Measurements from ENCODE around the gene VAMP5.

Gene VAMP5

DNA sequence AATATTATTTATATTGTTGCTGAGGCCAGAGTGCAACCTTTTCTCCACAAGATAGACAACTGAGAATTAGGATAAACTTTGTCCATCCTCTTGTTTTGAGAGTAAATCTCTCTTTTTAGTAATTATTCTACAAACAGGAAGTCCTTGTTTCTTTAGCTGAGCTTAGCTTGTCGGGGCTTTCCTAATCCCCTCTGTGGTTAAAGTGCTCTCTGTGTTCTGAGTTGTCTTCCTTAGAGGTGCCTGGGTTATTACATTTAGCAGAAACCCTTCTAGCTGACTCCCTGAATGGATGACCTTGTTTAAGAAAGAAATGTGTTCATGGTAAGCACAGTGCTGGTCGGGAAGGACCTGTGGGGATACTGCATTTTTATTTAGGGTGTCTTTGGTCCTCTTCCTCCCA is 44.4 kb downstream of the VAMP5 start:
- no peak overlapping the region for H3K4me3 ChIP-seq (ENCODE audit: low read depth, low read length)
- no peak for DNase-seq (ENCODE audit: low read depth, low spot score)
- TF ChIP-seq, protein P1, sequence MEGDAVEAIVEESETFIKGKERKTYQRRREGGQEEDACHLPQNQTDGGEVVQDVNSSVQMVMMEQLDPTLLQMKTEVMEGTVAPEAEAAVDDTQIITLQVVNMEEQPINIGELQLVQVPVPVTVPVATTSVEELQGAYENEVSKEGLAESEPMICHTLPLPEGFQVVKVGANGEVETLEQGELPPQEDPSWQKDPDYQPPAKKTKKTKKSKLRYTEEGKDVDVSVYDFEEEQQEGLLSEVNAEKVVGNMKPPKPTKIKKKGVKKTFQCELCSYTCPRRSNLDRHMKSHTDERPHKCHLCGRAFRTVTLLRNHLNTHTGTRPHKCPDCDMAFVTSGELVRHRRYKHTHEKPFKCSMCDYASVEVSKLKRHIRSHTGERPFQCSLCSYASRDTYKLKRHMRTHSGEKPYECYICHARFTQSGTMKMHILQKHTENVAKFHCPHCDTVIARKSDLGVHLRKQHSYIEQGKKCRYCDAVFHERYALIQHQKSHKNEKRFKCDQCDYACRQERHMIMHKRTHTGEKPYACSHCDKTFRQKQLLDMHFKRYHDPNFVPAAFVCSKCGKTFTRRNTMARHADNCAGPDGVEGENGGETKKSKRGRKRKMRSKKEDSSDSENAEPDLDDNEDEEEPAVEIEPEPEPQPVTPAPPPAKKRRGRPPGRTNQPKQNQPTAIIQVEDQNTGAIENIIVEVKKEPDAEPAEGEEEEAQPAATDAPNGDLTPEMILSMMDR (IDR thresholded peaks at IDR 0.05; ENCODE audit: insufficient read depth, low read length, missing control alignments) = no peak
- POLR2A ChIA-PET = no interaction called here
- CTCF ChIA-PET = interaction anchor here (1.0 to 35.3 kb wide), 5 partner anchors 8 to 185 kb away, joined by 3 to 915 read pairs (median 4); no protein-coding TSS in a partner anchor

DNA sequence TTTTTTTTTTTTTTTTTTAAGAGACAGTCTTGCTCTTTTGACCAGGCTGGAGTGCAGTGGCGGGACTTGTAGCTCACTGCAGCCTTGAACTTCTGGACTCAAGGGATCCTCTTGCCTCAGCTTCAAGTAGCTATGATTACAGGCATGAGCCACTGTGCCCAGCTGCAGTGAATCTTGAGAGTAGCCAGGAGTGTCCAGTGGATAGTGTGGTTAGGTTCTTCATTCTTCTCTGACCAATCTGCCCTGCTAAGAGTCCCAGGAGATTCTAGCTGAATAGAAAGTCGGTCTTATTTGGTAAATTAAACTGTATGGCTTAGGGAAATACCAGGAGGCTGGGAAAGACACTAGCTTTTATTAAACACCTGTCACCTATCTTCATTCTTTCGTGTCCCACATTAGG is 47.1 kb downstream of the VAMP5 start:
- H3K4me3 ChIP-seq (ENCODE audit: low read depth, low read length) = no peak overlapping the region
- ChIA-PET POLR2A (interaction anchor here (0.9 to 1.5 kb wide), 2 partner anchors 15 to 92 kb away, joined by 3 to 4 read pairs; partner anchors contain the start of genes MAT2A and USP39), CTCF (interaction anchor here (1.3 to 35.3 kb wide), 7 partner anchors 9 to 181 kb away, joined by 3 to 915 read pairs (median 6); no protein-coding TSS in a partner anchor)
- TF ChIP-seq, protein P1 (IDR thresholded peaks at IDR 0.05; ENCODE audit: insufficient read depth, low read length, missing control alignments) = no peak
- DNase-seq (ENCODE audit: low read depth, low spot score) = no peak

DNA sequence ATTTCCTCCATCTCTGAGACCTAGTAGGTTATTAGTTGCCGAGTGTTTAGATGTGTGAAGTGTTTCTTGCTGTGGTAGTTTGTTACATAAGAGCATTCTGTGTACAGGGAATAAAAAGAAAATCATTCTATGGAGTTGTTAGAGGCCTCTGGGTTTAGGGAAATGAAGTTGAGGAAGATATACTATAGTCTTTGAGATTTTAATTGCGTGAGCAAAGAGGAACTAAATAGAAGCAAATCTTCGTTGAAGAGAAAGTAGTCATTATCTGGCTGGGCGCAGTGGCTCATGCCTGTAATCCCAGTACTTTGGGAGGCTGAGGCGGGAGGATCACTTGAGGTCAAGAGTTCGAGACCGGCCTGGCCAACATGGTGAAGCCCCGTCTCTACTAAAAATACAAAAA is 50.8 kb downstream of the VAMP5 start:
- POLR2A ChIA-PET = interaction anchor here (1.0 kb wide), 1 partner anchor 96 kb away, joined by 3 read pairs; no protein-coding TSS in a partner anchor
- H3K4me3 ChIP-seq (ENCODE audit: low read depth, low read length) = no peak overlapping the region
- CTCF ChIA-PET = interaction anchor here (1.0 to 35.3 kb wide), 12 partner anchors 8 to 444 kb away, joined by 3 to 915 read pairs (median 39); no protein-coding TSS in a partner anchor
- DNase-seq (ENCODE audit: low read depth, low spot score) = no peak
- TF ChIP-seq, protein P1 (IDR thresholded peaks at IDR 0.05; ENCODE audit: insufficient read depth, low read length, missing control alignments) = no peak

DNA sequence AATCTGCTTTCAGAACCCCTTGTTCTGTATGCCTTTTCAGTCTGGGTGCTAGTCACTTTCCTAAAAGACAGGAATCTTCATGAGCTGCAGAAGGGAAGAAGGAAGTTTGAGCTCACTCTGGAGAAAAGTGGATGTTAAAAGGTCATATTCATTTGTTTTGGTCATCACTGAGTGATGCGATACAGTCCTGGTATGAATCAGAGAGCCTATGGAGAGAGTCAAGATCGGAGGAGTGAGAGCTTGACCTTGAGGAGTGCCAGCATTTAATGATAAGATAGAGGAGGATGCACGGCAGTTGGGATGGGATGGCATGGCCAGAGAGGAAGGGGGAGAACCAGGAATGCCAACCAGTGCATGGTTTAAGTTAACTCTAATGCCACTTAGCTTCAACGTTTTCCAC is 51.4 kb downstream of the VAMP5 start:
- H3K4me3 ChIP-seq (ENCODE audit: low read depth, low read length) = no peak overlapping the region
- ChIA-PET POLR2A (interaction anchor here (1.0 kb wide), 1 partner anchor 97 kb away, joined by 3 read pairs; no protein-coding TSS in a partner anchor), CTCF (interaction anchor here (0.6 to 35.3 kb wide), 17 partner anchors 9 to 444 kb away, joined by 3 to 915 read pairs (median 19); no protein-coding TSS in a partner anchor)
- TF ChIP-seq, protein P1 (IDR thresholded peaks at IDR 0.05; ENCODE audit: insufficient read depth, low read length, missing control alignments) = no peak
- no peak for DNase-seq (ENCODE audit: low read depth, low spot score)

DNA sequence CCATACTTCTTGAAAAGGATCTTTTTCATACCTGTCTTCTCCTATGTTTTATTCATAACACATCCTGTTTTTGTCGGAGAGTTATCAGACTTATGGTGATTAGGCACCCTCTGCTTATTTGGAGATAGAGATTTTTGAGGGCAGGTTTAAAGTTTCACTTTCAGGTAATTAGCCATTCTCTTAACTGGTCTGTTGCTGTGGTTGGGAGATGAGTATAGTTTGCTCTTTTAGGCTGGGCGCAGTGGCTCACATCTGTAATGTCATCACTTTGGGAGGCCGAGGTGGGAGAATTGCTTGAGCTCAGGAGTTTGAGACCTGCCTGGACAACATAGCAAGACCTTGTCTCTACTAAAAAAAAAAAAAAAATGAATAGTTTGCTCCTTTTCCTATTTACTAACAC is 58.5 kb downstream of the VAMP5 start:
- no peak for DNase-seq (ENCODE audit: low read depth, low spot score)
- H3K4me3 ChIP-seq (ENCODE audit: low read depth, low read length) = no peak overlapping the region
- ChIA-PET CTCF (interaction anchor here (1.0 to 35.3 kb wide), 6 partner anchors 8 to 173 kb away, joined by 3 to 915 read pairs (median 6); no protein-coding TSS in a partner anchor), POLR2A (no interaction called here)
- TF ChIP-seq, protein P1 (IDR thresholded peaks at IDR 0.05; ENCODE audit: insufficient read depth, low read length, missing control alignments) = no peak
